Thoracic aorta (tissue), 2 donors: ENCODE results near the gene OLA1. TPM values are rescaled to one million over a fixed set of nuclear protein-coding genes. Genes with fewer than 3 reads are reported as not detected.

ENCODE experiments used
- ATAC-seq: fragments of 150-250 bp; one replicate; pipeline ENCODE4 v1.8.0; 2017; ENCODE audit warnings: low read depth; ENCODE audit not compliant: insufficient number of reproducible peaks, low FRiP score
- DNase-seq: peaks from one replicate; pipeline ENCODE4 v3.0.0-alpha.2; 2020; ENCODE audit warnings: low spot score
- H3K27ac ChIP-seq, 2 donors: fragments of 200-600 bp; sonication (generic); 1 replicate in 1 of 2; 2 replicates in 1 of 2; pipeline ENCODE4 v1.5.1; 2016; ENCODE audit warnings: mild to moderate bottlenecking in 2 of 2, moderate library complexity in 2 of 2
- H3K27me3 ChIP-seq: fragments of 200-600 bp; sonication (generic); replicated peaks from 2 replicates; pipeline ENCODE4 v1.6.0; 2016; ENCODE audit warnings: mild to moderate bottlenecking; ENCODE audit not compliant: insufficient read depth
- H3K36me3 ChIP-seq: fragments of 200-600 bp; sonication (generic); one replicate; pipeline ENCODE4 v1.5.1; 2016
- H3K4me1 ChIP-seq, 2 donors: fragments of 200-600 bp; sonication (generic); 1 replicate in 1 of 2; 2 replicates in 1 of 2; pipeline versions ENCODE4 v1.5.1 to v1.6.0; 2016; ENCODE audit warnings: low read depth in 2 of 2, mild to moderate bottlenecking in 1 of 2; ENCODE audit not compliant: control insufficient read depth in 1 of 2
- H3K4me3 ChIP-seq: fragments of 200-600 bp; sonication (generic); 2 replicates; pipeline ENCODE4 v1.5.1; 2016; ENCODE audit warnings: mild to moderate bottlenecking
- H3K9me3 ChIP-seq: fragments of 200-600 bp; sonication (generic); 2 replicates; pipeline ENCODE4 v1.5.1; 2016
- CTCF ChIP-seq: fragments of 200-600 bp; sonication (generic); IDR thresholded peaks from one replicate; pipeline ENCODE4 v1.5.1; 2019; ENCODE audit warnings: antibody characterized with exemption
- total RNA-seq, 2 donors: library from RNA; depleted of rRNA; stranded (reverse); fragments of >200 nt; gene quantifications; one replicate each; pipeline versions ENCODE4 v1.1.0 to v1.2.3, GENCODE V29; 2016

Gene OLA1
- total RNA-seq, 2 donors from 2014 or later, result 15.2 to 48.0 TPM

- Histone ChIP-seq H3K4me1 (no peaks in the 10 kb centered on the region), H3K27me3 (no peaks in the 10 kb centered on the region), H3K4me3 (no peak overlapping the region), H3K36me3 (no peaks in the 10 kb centered on the region), H3K9me3 (no peaks in the 10 kb centered on the region), H3K27ac (no peak overlapping the region)
- no peak for ATAC-seq
- no peak for TF ChIP-seq CTCF
- no peak for DNase-seq
These were observed 176.3 kb downstream of the OLA1 start for GRCh38 chr2:174072069-174072468.

- no peak overlapping the region for H3K27ac ChIP-seq
- no peaks in the 10 kb centered on the region for H3K27me3 ChIP-seq
- no peak overlapping the region for H3K4me3 ChIP-seq
- TF ChIP-seq CTCF, result no peak
- DNase-seq, result no peak
- no peaks in the 10 kb centered on the region for H3K9me3 ChIP-seq
- ATAC-seq, result no peak
- H3K4me1 ChIP-seq, result no peaks in the 10 kb centered on the region
- H3K36me3 ChIP-seq, result no peaks in the 10 kb centered on the region
These were observed 177.0 kb downstream of the OLA1 start for GRCh38 chr2:174071321-174071720.

- Histone ChIP-seq H3K4me3 (no peak overlapping the region), H3K27me3 (no peaks in the 10 kb centered on the region), H3K9me3 (no peaks in the 10 kb centered on the region), H3K36me3 (no peaks in the 10 kb centered on the region), H3K27ac (no peak overlapping the region), H3K4me1 (no peaks in the 10 kb centered on the region)
- TF ChIP-seq CTCF, result no peak
- no peak for ATAC-seq
- DNase-seq, result no peak
These were observed 178.1 kb downstream of the OLA1 start for GRCh38 chr2:174070281-174070680.

GRCh38 chr2:174067815-174068214 lies 180.5 kb downstream of the OLA1 start:
- DNase-seq (no peak), ATAC-seq (no peak)
- no peaks in the 10 kb centered on the region for H3K27me3 ChIP-seq
- no peak for TF ChIP-seq CTCF
- H3K9me3 ChIP-seq, result no peaks in the 10 kb centered on the region
- no peak overlapping the region for H3K27ac ChIP-seq
- H3K36me3 ChIP-seq, result no peaks in the 10 kb centered on the region
- H3K4me1 ChIP-seq, result no peaks in the 10 kb centered on the region
- no peak overlapping the region for H3K4me3 ChIP-seq

GRCh38 chr2:174066871-174067270 lies 181.5 kb downstream of the OLA1 start:
- H3K9me3 ChIP-seq, result no peaks in the 10 kb centered on the region
- no peak overlapping the region for H3K27ac ChIP-seq
- no peak overlapping the region for H3K4me3 ChIP-seq
- H3K36me3 ChIP-seq, result no peaks in the 10 kb centered on the region
- no peak for ATAC-seq
- no peaks in the 10 kb centered on the region for H3K4me1 ChIP-seq
- no peaks in the 10 kb centered on the region for H3K27me3 ChIP-seq
- no peak for TF ChIP-seq CTCF
- no peak for DNase-seq
